ENCODE measurements around the gene TCEAL3. TPM values are rescaled to one million over a fixed set of nuclear protein-coding genes. Genes with fewer than 3 reads are reported as not detected.
A peak's percentile ranks its signal among the peaks of the same experiment; 100 is the strongest.
"Not testable (repeated sequence)": the region's sequence is repeated elsewhere in the genome, so short reads cannot be mapped to it uniquely, and the experiment has no call there.

TCEAL3 gene
- total RNA-seq, 2 experiments from 2014 or later: 5.6 to 7.9 TPM

- H3K4me1 Mint-ChIP-seq (ENCODE audit: low read depth): peaks cover 18% of the 10 kb centered on the region
- ATAC-seq: no peak
- H3K9me3 Mint-ChIP-seq: no peaks in the 10 kb centered on the region
- ChIA-PET CTCF (no interaction called here), POLR2A (no interaction called here)
- TF ChIP-seq CTCF (IDR thresholded peaks at IDR 0.05): no peak
- H3K27me3 Mint-ChIP-seq: no peaks in the 10 kb centered on the region
- intact Hi-C loops (cut with micrococcal nuclease): loop anchor here (10.0 kb wide), 1 partner anchor 54 kb away; the partner anchor contains the start of gene MORF4L2
- no peak overlapping the region for H3K4me3 Mint-ChIP-seq
- peaks cover 1% of the 10 kb centered on the region for H3K36me3 Mint-ChIP-seq (ENCODE audit: low read depth)
- no peak overlapping the region for H3K27ac Mint-ChIP-seq
- DNase-seq: no peak
Measured at GRCh38 chrX:103631145-103631544, 23.4 kb downstream of the TCEAL3 start.

GRCh38 chrX:103635436-103635835 lies 27.7 kb downstream of the TCEAL3 start:
- H3K4me3 Mint-ChIP-seq: no peak overlapping the region
- intact Hi-C loops (cut with micrococcal nuclease): loop anchor here (10.0 kb wide), 1 partner anchor 49 kb away; the partner anchor contains the start of gene MORF4L2
- ChIA-PET POLR2A (no interaction called here), CTCF (no interaction called here)
- ATAC-seq: no peak
- H3K27ac Mint-ChIP-seq: no peak overlapping the region
- no peaks in the 10 kb centered on the region for H3K4me1 Mint-ChIP-seq (ENCODE audit: low read depth)
- H3K36me3 Mint-ChIP-seq (ENCODE audit: low read depth): no peaks in the 10 kb centered on the region
- no peak for TF ChIP-seq CTCF (IDR thresholded peaks at IDR 0.05)
- DNase-seq: no peak
- H3K9me3 Mint-ChIP-seq: no peaks in the 10 kb centered on the region
- H3K27me3 Mint-ChIP-seq: no peaks in the 10 kb centered on the region

- Mint-ChIP-seq H3K27me3 (no peaks in the 10 kb centered on the region), H3K4me1 (ENCODE audit: low read depth) (no peaks in the 10 kb centered on the region), H3K36me3 (ENCODE audit: low read depth) (no peaks in the 10 kb centered on the region), H3K27ac (no peak overlapping the region), H3K9me3 (no peaks in the 10 kb centered on the region), H3K4me3 (no peak overlapping the region)
- ATAC-seq: peak; percentile 45
- DNase-seq: no peak
- ChIA-PET POLR2A (no interaction called here), CTCF (no interaction called here)
- no peak for TF ChIP-seq CTCF (IDR thresholded peaks at IDR 0.05)
- intact Hi-C loops (cut with micrococcal nuclease): loop anchor here (10.0 kb wide), 1 partner anchor 47 kb away; the partner anchor contains the start of gene MORF4L2
Measured at GRCh38 chrX:103637604-103638338, 30.0 kb downstream of the TCEAL3 start.

- H3K4me1 Mint-ChIP-seq (ENCODE audit: low read depth); DNase-seq; H3K36me3 Mint-ChIP-seq (ENCODE audit: low read depth); H3K27ac Mint-ChIP-seq; POLR2A ChIA-PET; H3K27me3 Mint-ChIP-seq; CTCF ChIA-PET; H3K4me3 Mint-ChIP-seq; H3K9me3 Mint-ChIP-seq; ATAC-seq: not testable (repeated sequence)
- intact Hi-C loops (cut with micrococcal nuclease): loop anchor here (10.0 kb wide), 1 partner anchor 46 kb away; the partner anchor contains the start of gene MORF4L2
Measured at GRCh38 chrX:103638479-103639346, 30.9 kb downstream of the TCEAL3 start.

GRCh38 chrX:103640401-103641155 lies 32.8 kb downstream of the TCEAL3 start:
- H3K27me3 Mint-ChIP-seq: no peaks in the 10 kb centered on the region
- TF ChIP-seq CTCF (IDR thresholded peaks at IDR 0.05): no peak
- H3K4me3 Mint-ChIP-seq: no peak overlapping the region
- ChIA-PET CTCF (no interaction called here), POLR2A (no interaction called here)
- no peaks in the 10 kb centered on the region for H3K36me3 Mint-ChIP-seq (ENCODE audit: low read depth)
- DNase-seq (no peak), ATAC-seq (no peak)
- no peak overlapping the region for H3K27ac Mint-ChIP-seq
- H3K9me3 Mint-ChIP-seq: no peaks in the 10 kb centered on the region
- intact Hi-C loops (cut with micrococcal nuclease): no loop called here
- H3K4me1 Mint-ChIP-seq (ENCODE audit: low read depth): no peaks in the 10 kb centered on the region
